Measurements from ENCODE around the gene CD226. TPM values are rescaled to one million over a fixed set of nuclear protein-coding genes. Genes with fewer than 3 reads are reported as not detected.

CD226 gene
- total and polyA plus RNA-seq, 2 of the 13 experiments (the other 11 are each of a cell fraction or from before 2014, with no cell fraction given): 0.13 to 0.77 TPM

- no peak for TF ChIP-seq ZBTB4 (CRISPR knock-in tag; IDR thresholded peaks at IDR 0.05; ENCODE audit: borderline replicate concordance)
- no peak for TF ChIP-seq HMGA1 (CRISPR knock-in tag; conservative IDR thresholded peaks at IDR 0.05)
- TF ChIP-seq SRSF4 (IDR thresholded peaks at IDR 0.05; ENCODE audit: low read depth, low read length, poor library complexity, severe bottlenecking): no peak
- no peak for TF ChIP-seq HNRNPK (IDR thresholded peaks at IDR 0.05; ENCODE audit: low read depth, low read length, poor library complexity, severe bottlenecking)
- no peak for TF ChIP-seq NFAT5 (CRISPR knock-in tag; IDR thresholded peaks at IDR 0.05)
- no peak for TF ChIP-seq ZNF281 (CRISPR knock-in tag; IDR thresholded peaks at IDR 0.05; ENCODE audit: borderline replicate concordance)
- TF ChIP-seq KLF13 (CRISPR knock-in tag; IDR thresholded peaks at IDR 0.05): no peak
- TF ChIP-seq NFYC (CRISPR knock-in tag; IDR thresholded peaks at IDR 0.05): no peak
- no peak for TF ChIP-seq ZNF782 (CRISPR knock-in tag; IDR thresholded peaks at IDR 0.05; ENCODE audit: borderline replicate concordance)
- no peak for TF ChIP-seq ZNF816 (CRISPR knock-in tag; IDR thresholded peaks at IDR 0.05; ENCODE audit: borderline replicate concordance)
- no peak for TF ChIP-seq ZNF589 (CRISPR knock-in tag; conservative IDR thresholded peaks at IDR 0.05)
- TF ChIP-seq PRDM10 (CRISPR knock-in tag; IDR thresholded peaks at IDR 0.05; ENCODE audit: low read depth): no peak
- no peak for TF ChIP-seq ZNF619 (CRISPR knock-in tag; IDR thresholded peaks at IDR 0.05)
Measured at GRCh38 chr18:69996417-69996816, 48.7 kb upstream of the CD226 start (continued).
